ENCODE data around the gene FLOT1. TPM values are rescaled to one million over a fixed set of nuclear protein-coding genes. Genes with fewer than 3 reads are reported as not detected.

Gene FLOT1
- total and polyA plus RNA-seq, 9 of the 15 experiments (the other 6 are each of a cell fraction or from before 2014, with no cell fraction given): 11.7 to 149 (median 118) TPM

- TF ChIP-seq U2AF1 (optimal IDR thresholded peaks at IDR 0.05; ENCODE audit: low read depth, low read length): peak; percentile 79
- TF ChIP-seq ZNF76 (CRISPR knock-in tag; IDR thresholded peaks at IDR 0.05; ENCODE audit: borderline replicate concordance): 0 out of 2 replicates have a peak, but pooled peaks have one; percentile 58
- TF ChIP-seq CXXC5 (CRISPR knock-in tag; IDR thresholded peaks at IDR 0.05): peak; percentile 83
- TF ChIP-seq CTCF (IDR thresholded peaks at IDR 0.05 in 2 of 3, conservative IDR thresholded peaks at IDR 0.05 in 1 of 3; ENCODE audit: insufficient read depth in 2 of 3, low read depth in 1 of 3, low read length in 3 of 3): 0 out of 6 replicates have a peak, but pooled peaks of 1 of the 3 experiments have one; percentile 2
- TF ChIP-seq CREB5 (CRISPR knock-in tag; IDR thresholded peaks at IDR 0.05): no peak; the same call in 1 of the 2 replicates
- TF ChIP-seq AFF4 (CRISPR knock-in tag; IDR thresholded peaks at IDR 0.05): peak; percentile 60
- TF ChIP-seq HOXB6 (CRISPR knock-in tag; IDR thresholded peaks at IDR 0.05; ENCODE audit: borderline replicate concordance): no peak
- peak; percentile 100 for TF ChIP-seq FIP1L1 (IDR thresholded peaks at IDR 0.05; ENCODE audit: low read depth, low read length, poor library complexity, severe bottlenecking)
- no peak for TF ChIP-seq ZNF717 (CRISPR knock-in tag; IDR thresholded peaks at IDR 0.05)
- peak in 1 of 2 experiments; percentile 41; a peak in 3 of 4 replicates for TF ChIP-seq RAD21 (CRISPR knock-in tag; conservative IDR thresholded peaks at IDR 0.05 in 1 of 2, IDR thresholded peaks at IDR 0.05 in 1 of 2)
- TF ChIP-seq ESRRA (IDR thresholded peaks at IDR 0.05; ENCODE audit: borderline replicate concordance, low read depth): peak; percentile 82; the same call in 1 of the 2 replicates
- peak; percentile 58 for TF ChIP-seq RNF2 (IDR thresholded peaks at IDR 0.05)
- no peak for TF ChIP-seq ZNF785 (CRISPR knock-in tag; IDR thresholded peaks at IDR 0.05)
- TF ChIP-seq NR4A1 (CRISPR knock-in tag; IDR thresholded peaks at IDR 0.05): no peak
- 0 out of 2 replicates have a peak, but pooled peaks have one; percentile 10 for TF ChIP-seq NR4A1 (tag; IDR thresholded peaks at IDR 0.05)
- no peak for TF ChIP-seq ADNP (tag; IDR thresholded peaks at IDR 0.05)
- no peak for TF ChIP-seq HES1 (IDR thresholded peaks at IDR 0.05; ENCODE audit: low read depth)
These were observed at the start of gene FLOT1 (continued) for GRCh38 chr6:30742316-30743098.
